HG03159 (cell line): Measurements from ENCODE around the gene PIRT.

Experiments
- ATAC-seq: cut with Tn5 transposase; IDR thresholded peaks from one replicate; pipeline ENCODE4 v1.9.1; 2021; ENCODE audit warnings: mild to moderate bottlenecking, moderate library complexity; ENCODE audit not compliant: unreplicated experiment

PIRT gene

DNA sequence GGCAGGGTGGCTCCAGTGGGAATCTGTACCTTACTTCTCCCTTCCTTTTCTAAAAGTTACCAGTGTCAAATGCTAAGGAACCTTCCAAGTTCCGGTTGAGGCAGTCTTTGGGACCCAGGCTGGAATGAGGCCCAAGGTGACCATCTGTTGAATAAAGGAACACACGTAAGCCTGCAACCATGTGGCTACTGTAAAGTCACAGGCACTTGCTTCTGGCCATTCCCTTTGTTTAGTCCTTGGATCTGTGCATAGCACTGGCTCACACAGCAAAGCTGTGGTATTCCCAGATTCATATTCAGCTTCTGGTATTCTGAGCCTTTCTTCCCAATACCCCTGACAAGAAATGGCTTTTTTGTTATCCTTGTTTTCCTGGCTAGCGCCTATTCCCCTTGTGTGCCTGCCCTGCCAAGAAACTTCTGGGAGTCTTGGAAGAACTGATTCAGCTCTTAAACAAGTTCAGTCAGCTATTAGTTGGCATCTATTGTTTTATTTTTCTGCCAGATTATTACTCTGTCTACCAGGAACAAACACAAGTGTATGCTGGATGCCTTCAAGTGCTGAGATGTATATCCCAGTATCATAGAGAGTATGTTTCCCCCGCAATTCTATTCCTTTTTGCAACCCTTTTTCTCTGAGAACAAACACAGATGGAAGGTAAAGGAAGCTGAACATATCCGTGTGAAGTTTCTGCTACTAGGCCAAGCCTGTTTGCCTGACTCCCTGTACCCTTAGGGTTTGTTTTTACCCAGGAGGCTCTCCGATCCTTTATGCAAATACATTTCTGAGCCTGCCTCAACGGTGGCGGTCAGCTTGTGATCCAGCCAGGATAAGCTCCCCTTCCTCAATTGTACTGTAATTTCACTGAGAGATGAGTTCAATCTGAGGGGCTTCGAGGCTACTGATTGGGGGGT, 47.1 kb downstream of the PIRT start:
- no peak for ATAC-seq

DNA sequence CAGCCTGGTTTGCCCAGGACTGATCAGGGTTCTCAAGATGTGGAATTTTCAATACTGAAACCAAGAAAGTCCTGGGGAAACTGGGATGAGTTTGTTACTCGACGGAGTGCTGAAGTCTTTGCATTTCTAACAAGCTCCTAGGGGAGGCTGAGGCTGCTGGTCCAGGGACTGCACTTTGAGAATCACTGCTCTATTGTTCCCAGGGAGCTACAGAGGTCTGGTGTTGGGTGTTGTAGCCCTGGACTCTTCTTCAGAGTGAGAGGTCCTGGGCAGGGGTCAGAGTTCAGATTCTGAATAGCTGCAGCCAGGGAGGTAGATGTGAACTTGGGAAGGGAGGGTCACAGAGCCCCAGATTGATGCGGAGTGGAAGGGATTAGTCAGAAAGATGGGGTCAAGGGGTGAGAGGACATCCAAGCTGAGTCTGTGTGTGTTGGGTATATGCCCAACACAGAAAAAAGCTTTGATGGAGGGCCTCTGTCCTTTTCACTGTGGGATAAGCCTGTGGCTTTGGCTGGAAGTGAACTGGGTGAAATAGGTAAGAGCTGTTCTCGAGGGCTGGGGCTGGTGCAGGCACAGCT, 48.1 kb downstream of the PIRT start:
- no peak for ATAC-seq

DNA sequence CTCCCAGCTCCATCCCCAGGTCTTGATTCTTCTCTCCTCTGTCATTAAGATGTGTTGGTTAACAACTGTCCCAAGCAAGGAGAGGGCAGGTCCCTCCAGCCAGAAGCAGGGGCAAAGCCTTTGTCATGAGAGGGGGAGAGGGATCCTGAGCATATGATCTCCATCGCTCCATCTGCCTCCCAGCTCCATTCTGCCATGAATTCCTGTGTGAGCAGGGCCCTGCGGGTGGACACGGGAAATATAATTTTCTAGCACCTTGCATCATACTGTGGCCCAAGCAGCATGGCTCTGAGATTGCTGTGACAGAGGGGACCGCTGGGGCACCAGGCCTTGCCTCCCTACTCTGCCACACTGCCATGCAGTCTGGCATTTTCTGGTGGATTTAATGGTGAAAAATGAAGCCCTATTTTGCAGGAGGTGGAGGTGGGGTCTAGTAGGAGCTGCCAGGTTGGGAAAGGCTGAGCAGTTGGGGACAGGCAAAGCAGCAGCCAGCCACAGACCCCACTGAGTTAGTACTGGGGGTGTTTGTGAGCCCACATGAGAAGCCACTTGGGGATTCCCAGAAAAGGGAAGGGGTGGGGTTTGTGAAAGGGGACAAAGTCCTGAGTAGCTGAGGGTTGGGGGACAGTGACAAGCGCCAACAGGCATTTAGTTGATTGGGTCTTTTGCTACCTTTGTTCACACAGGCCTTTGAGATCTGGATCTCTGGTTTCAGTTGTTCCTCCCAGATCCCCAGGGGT, 50.4 kb downstream of the PIRT start:
- ATAC-seq, result no peak

DNA sequence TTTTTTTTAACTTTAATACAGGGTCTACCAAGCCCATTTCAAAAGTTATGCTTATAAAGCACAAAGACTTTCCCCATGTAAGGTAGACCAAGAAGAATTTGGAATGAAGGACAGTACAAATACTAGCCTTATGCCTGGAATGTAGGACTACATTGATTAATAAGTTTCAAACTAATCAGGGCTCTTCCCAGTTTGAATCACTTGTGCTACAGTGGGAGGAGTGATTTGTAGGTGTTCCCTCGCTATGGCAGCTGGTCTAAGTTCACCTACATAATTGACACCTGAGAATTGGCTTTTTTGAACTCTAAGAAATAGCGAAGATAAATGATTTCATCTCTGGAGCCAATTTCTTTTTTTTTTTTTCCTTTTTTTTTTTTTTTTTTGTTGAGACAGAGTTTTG, 52.6 kb downstream of the PIRT start:
- no peak for ATAC-seq

DNA sequence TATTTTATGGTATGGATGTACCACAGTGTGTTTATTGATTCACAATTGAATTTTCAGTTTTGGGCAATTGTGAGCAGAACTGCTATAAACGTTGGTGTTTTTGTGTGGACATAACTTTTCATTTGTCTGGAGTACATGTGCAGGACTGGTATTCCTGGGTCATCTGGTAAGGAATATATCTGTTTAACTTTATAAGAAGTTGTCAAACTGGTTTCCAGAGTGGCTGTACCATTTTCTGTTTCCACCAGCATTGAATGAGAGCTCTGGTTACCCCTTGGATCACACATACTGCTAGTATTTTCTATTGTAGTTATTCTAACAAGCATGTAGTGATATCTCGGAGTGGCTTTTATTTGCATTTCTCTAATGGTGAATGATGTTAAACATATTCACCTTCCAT, 58.3 kb downstream of the PIRT start:
- no peak for ATAC-seq

DNA sequence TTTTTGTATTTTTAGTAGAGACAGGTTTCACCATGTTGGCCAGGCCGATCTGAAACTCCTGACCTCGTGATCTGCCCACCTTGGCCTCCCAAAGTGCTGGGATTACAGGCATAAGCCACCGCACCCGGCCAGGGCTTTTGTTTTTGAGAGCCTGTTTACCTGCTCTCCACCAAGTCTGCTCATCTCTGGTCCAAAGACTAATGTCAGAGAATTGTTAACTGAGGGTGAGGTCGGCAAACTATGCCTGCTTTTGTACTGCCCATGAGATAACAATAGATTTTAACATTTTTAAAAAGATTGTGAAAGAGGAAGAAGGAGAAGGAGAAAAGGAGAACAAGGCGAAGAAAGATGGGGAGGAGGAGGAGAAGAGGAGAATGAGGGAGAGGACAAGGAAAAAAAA, 60.0 kb downstream of the PIRT start:
- ATAC-seq, result no peak

DNA sequence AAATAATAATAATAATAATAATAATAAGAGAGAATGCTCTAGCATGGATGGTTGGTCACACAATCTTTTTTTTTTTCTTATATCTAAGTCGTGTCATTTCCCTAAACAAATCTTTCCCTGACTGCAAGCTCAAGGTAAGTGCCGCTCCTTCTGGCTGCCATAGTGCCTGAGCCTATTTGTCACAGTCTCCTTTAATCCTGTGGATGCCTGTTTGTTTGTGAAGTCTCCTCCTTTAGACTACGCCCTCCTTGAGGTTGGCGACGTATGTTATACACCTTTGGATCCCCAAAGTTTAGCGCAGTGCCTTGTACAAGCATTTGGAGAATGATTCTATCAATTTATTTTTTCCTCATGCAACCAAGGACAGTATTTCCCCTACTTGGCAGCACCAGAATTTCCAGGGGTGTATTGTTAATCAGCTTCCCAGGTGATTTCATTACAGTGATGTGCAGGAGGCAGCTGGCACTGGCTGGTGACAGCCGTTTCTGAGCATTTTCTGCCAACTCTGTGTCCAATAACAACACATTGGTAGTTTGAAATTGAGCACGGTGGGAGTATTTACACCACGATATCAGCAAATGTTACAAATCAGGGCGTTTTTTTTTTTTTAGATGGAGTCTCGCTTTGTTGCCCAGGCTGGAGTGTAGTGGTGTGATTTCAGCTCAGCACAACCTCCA, 60.6 kb downstream of the PIRT start:
- no peak for ATAC-seq

DNA sequence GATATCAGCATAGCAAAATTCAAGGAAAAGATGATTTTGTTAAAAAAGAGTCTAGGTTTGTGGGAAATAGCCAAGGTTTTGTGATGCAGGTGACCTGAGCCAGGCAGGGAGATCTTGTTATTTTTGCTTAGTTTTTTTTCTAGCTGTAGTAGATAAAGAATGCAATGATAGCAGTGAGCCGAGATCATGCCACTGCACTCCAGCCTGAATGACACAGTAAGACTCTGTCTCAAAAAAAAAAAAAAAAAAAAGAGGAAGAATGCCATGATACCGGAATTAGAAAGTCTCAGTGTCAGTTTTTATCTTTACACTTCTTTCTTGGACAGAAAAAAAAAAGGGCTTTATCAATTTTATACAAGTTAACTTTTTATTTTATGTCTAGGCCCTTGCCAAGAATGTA, 61.5 kb downstream of the PIRT start:
- no peak for ATAC-seq

DNA sequence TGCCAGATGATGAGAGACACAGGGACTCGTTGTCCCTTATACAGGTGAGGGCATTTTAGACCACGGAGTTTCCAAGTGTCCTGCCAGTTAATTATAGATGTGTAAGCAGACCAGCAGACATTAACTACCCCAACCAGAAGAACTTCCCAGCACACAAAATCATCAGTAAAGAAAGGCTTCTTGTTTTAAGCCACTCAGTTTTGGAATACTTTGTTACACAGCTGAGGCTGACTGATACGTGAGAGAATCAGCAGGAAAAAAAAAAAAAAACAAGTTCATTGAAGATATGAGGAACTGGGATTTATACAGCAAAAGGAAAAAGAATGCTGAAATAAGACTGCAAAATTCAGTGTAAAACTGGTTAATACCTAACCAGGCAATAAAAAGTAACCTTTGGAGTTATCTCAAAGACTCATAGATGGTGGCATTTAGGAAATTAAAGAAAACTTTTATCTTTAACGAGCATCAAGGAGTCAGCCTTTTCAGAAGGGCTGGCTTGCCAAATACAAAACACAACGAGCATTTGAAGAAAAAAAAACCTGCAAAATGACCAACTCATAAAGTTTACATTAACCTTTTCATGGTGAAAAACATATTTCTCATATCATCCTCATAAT, 62.0 kb downstream of the PIRT start:
- ATAC-seq, result no peak

DNA sequence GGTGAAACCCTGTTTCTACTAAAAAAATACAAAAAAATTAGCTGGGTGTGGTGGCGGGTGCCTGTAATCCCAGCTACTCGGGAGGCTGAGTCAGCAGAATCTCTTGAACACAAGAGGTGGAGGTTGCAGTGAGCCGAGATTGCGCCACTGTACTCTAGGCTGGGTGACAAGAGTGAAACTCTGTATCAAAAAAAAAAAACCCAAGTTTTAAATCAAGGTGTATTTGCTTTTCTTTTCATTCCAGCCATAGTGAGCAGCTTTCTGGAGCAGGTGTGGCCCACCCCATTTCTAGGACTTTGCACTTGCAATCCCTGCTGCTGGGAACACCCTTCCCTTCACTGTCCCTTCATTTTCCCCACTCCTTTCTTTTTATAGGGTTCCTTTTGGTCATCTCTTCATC, 62.8 kb downstream of the PIRT start:
- ATAC-seq, result no peak

DNA sequence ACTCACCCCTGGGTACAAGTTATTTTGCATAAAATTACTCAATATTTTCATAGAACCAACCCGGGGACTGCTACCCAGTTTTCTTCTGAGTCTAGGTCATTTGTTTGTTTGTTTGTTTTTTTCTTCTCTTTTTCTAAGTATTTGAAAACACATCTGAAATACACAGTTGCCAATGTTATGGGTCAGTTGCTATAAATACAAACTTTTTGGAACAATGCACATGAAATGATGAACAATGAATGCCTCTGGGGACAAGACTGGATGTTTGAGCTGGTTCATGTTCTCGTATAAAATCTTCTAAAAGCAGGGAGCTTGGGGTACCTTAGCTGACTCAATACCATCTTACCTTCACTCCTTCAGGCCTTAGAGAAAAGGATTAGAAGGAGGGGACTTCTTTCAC, 64.5 kb downstream of the PIRT start:
- no peak for ATAC-seq
